Measurements from ENCODE around the gene USP9X. TPM values are rescaled to one million over a fixed set of nuclear protein-coding genes. Genes with fewer than 3 reads are reported as not detected.
"Not testable (repeated sequence)": the region's sequence is repeated elsewhere in the genome, so short reads cannot be mapped to it uniquely, and the experiment has no call there.

Gene USP9X
- total RNA-seq (2014; rRNA removed; shearing (Covaris generic)): 32.0 and 45.4 TPM in 2 replicates
- polyA plus RNA-seq (2015; cell fraction: cytosol; rRNA removed): 15.7 and 22.8 TPM in 2 replicates
- polyA plus RNA-seq (2015; cell fraction: nucleus; rRNA removed): 67.4 and 67.8 TPM in 2 replicates

GRCh38 chrX:41084893-41085511 is at the start of gene USP9X:
USP9X (plus strand) TSS chrX:41085445; CDS start chrX:41123629, 38,184 bp downstream.
- peak; percentile 64 for DNase-seq (ENCODE audit: low read depth)

GRCh38 chrX:41035582-41035981 is 49.7 kb upstream of the USP9X start:
- DNase-seq (ENCODE audit: low read depth): no peak

GRCh38 chrX:41036668-41037326 is 48.4 kb upstream of the USP9X start:
- DNase-seq (ENCODE audit: low read depth): no peak

- no peak for DNase-seq (ENCODE audit: low read depth)
Measured at GRCh38 chrX:41043196-41043595, 42.0 kb upstream of the USP9X start.

GRCh38 chrX:41043674-41044345 is 41.4 kb upstream of the USP9X start:
- DNase-seq (ENCODE audit: low read depth): peak; percentile 32

GRCh38 chrX:41045960-41046567 is 39.2 kb upstream of the USP9X start:
- DNase-seq (ENCODE audit: low read depth): no peak

GRCh38 chrX:41047878-41048534 is 37.2 kb upstream of the USP9X start:
- no peak for DNase-seq (ENCODE audit: low read depth)

GRCh38 chrX:41050359-41050758 is 34.9 kb upstream of the USP9X start:
- no peak for DNase-seq (ENCODE audit: low read depth)

GRCh38 chrX:41051288-41051687 is 34.0 kb upstream of the USP9X start:
- no peak for DNase-seq (ENCODE audit: low read depth)

- no peak for DNase-seq (ENCODE audit: low read depth)
Measured at GRCh38 chrX:41055740-41056139, 29.5 kb upstream of the USP9X start.

- not testable (repeated sequence) for DNase-seq (ENCODE audit: low read depth)
Measured at GRCh38 chrX:41063276-41063675, 22.0 kb upstream of the USP9X start.

- DNase-seq (ENCODE audit: low read depth): no peak
Measured at GRCh38 chrX:41064018-41064417, 21.2 kb upstream of the USP9X start.

GRCh38 chrX:41066391-41066790 is 18.9 kb upstream of the USP9X start:
- DNase-seq (ENCODE audit: low read depth): no peak

- no peak for DNase-seq (ENCODE audit: low read depth)
Measured at GRCh38 chrX:41066969-41067368, 18.3 kb upstream of the USP9X start.

GRCh38 chrX:41067721-41068120 is 17.5 kb upstream of the USP9X start:
- no peak for DNase-seq (ENCODE audit: low read depth)

- DNase-seq (ENCODE audit: low read depth): no peak
Measured at GRCh38 chrX:41076742-41077141, 8.5 kb upstream of the USP9X start.

- DNase-seq (ENCODE audit: low read depth): no peak
Measured at GRCh38 chrX:41081821-41082220, 3.4 kb upstream of the USP9X start.

- no peak for DNase-seq (ENCODE audit: low read depth)
Measured at GRCh38 chrX:41082783-41083182, 2.5 kb upstream of the USP9X start.

GRCh38 chrX:41084044-41084892 is 977 bp upstream of the USP9X start:
- DNase-seq (ENCODE audit: low read depth): peak; percentile 96

- DNase-seq (ENCODE audit: low read depth): peak; percentile 34
Measured at GRCh38 chrX:41085512-41085877, 250 bp downstream of the USP9X start.
